Thymus (tissue), 11 donors: Measurements from ENCODE around the gene CACNA2D4. TPM values are rescaled to one million over a fixed set of nuclear protein-coding genes. Genes with fewer than 3 reads are reported as not detected.

ENCODE experiments used
- DNase-seq, 9 donors: peaks; one replicate each; pipeline ENCODE4 v3.0.0-alpha.2; 2013; ENCODE audit warnings: low spot score in 9 of 9, low read depth in 6 of 9, missing footprints in 1 of 9
- H3K27ac ChIP-seq, 2 donors: one replicate each; pipeline ENCODE4 v1.5.1; 2013; ENCODE audit warnings: control low read depth in 1 of 2, low read depth in 1 of 2, low read length in 1 of 2, mild to moderate bottlenecking in 1 of 2, moderate library complexity in 1 of 2
- H3K27me3 ChIP-seq, 2 donors: one replicate each; pipeline ENCODE4 v1.5.1; 2013; ENCODE audit warnings: low read length in 1 of 2; ENCODE audit not compliant: control insufficient read depth in 2 of 2, insufficient read depth in 1 of 2
- H3K36me3 ChIP-seq, 2 donors: one replicate each; pipeline ENCODE4 v1.5.1; 2013; ENCODE audit warnings: low read length in 1 of 2, mild to moderate bottlenecking in 1 of 2, moderate library complexity in 1 of 2; ENCODE audit not compliant: control insufficient read depth in 2 of 2, insufficient read depth in 2 of 2
- H3K4me1 ChIP-seq, 2 donors: one replicate each; pipeline ENCODE4 v1.5.1; 2013; ENCODE audit warnings: low read length in 2 of 2; ENCODE audit not compliant: control insufficient read depth in 2 of 2, insufficient read depth in 2 of 2
- H3K4me3 ChIP-seq, 2 donors: one replicate each; pipeline ENCODE4 v1.5.1; 2013; ENCODE audit warnings: low read length in 2 of 2, control low read depth in 1 of 2, mild to moderate bottlenecking in 1 of 2
- H3K9me3 ChIP-seq, 2 donors: one replicate each; pipeline ENCODE4 v1.5.1; 2013; ENCODE audit warnings: low read length in 1 of 2, mild to moderate bottlenecking in 1 of 2; ENCODE audit not compliant: control insufficient read depth in 2 of 2, insufficient read depth in 1 of 2
- WGBS: extraction: QIAGEN DNeasy Blood & Tissue Kit; methylation state at CpG from one replicate; pipeline ENCODE4 v1.1.7; 2013; 5-methylcytosine and 5-hydroxymethylcytosine counted together
- polyA plus RNA-seq: library from polyadenylated mRNA; stranded (reverse); fragments of 200-250 nt; gene quantifications from one replicate; pipeline ENCODE4 v1.2.3, GENCODE V29; 2013
- total RNA-seq: library from RNA; stranded (reverse); fragments of 120-200 nt; gene quantifications from one replicate; pipeline ENCODE4 v1.2.4, GENCODE V29; 2013
- donor health status: healthy.

CACNA2D4 gene
- total and polyA plus RNA-seq, 2 donors: 4.9 to 5.1 TPM

DNA sequence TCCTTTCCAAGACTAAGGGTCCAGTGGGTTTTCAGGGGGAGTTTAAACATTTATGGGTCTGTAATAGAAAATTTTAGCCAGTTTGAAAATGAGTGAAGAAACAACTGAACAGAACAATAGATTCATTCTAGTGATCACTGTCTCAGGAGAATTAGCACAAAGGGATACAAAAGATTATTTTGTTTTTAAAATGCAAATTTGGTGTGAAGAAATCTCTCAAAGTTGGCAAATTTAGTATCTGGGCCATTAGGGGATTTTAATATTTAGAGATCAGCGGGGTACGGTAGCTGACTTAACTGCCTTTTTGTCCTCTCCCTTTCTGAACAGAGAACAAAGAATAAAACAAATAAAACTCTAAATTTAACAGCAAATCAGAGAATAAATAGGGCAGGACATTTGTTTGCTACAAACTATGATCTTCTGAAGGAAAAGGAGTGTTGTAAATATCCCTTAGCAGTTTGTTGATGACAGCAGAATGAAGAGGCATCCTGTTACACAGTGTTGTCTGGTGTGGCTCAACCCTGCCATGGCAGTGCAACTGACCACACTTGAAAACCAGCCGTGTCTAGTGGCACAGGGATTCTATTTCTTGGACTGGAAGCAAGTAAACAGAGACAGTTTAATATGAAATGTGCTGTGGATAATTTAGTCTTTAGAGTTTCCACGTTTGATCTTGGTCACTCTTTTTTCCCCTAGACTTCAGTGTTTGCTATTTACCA is 144.4 kb downstream of the CACNA2D4 start:
- H3K36me3 ChIP-seq: peaks cover 13 to 25% of the 10 kb centered on the region in 2 donors
- DNase-seq: no peak
- H3K27ac ChIP-seq: no peak overlapping the region
- H3K27me3 ChIP-seq: no peaks in the 10 kb centered on the region
- no peaks in the 10 kb centered on the region for H3K4me1 ChIP-seq
- WGBS: 96% methylated on average over 4 of the region's 4 CpGs
- H3K4me3 ChIP-seq: no peak overlapping the region
- H3K9me3 ChIP-seq: no peaks in the 10 kb centered on the region

DNA sequence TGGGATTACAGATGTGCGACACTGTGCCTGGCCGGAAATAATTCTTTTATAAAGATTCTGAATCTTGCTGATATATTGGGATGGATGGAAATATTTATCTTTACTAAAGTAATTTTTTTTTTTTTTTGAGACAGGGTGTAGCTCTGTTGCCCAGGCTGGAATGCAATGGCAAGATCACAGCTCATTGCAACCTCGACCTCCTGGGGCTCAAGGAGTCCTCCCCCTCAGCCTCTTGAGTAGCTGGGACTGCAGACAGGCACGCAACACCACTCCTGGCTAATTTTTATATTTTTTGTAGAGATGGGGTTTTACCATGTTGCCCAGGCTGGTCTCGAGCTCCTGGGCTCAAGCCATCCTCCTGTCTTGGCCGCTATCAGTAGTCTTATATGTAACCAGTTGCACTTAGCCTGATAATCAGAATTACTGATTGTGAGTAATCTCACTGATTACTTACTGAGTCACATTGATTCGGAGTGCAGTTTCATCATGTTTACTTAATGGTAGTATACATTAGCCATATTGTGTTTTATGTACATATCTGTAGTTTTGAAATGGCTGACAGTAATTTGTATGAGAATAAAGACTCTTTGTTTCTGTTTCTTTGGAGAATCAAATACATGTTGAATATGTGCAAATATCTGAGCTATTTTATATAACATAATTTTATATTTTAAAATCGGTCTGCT is 148.5 kb downstream of the CACNA2D4 start:
- no peak for DNase-seq
- Histone ChIP-seq H3K9me3 (no peaks in the 10 kb centered on the region), H3K4me3 (no peak overlapping the region), H3K4me1 (no peaks in the 10 kb centered on the region), H3K27ac (no peak overlapping the region), H3K27me3 (no peaks in the 10 kb centered on the region), H3K36me3 (peaks cover 8 to 19% of the 10 kb centered on the region in 2 donors)
- WGBS: 98% methylated on average over 8 of the region's 8 CpGs

DNA sequence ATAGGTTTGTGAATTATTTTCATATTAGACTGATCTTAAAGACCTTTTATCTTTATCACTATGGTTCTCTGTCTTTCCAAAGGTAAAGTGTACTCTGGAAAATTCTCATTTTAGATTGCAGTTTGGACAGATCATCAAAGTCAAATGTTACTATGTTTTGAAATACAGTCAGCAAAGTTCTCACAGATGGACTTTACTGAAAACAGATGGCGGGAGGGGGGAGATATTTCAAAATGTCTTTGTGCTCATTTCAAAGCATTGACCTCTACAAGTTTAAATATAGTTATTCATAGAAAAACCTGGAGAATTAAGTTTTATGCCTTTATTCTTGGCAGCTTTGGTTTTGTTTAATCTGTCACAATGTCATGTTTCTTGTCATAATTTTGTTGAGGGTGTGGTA is 149.8 kb downstream of the CACNA2D4 start:
- no peak overlapping the region for H3K4me3 ChIP-seq
- H3K4me1 ChIP-seq: no peaks in the 10 kb centered on the region
- H3K36me3 ChIP-seq: peaks cover 8 to 13% of the 10 kb centered on the region in 2 donors
- no peaks in the 10 kb centered on the region for H3K9me3 ChIP-seq
- no peak for DNase-seq
- no peak overlapping the region for H3K27ac ChIP-seq
- whole genome bisulfite sequencing: 96% methylated on average over 1 of the region's 1 CpG
- H3K27me3 ChIP-seq: no peaks in the 10 kb centered on the region

DNA sequence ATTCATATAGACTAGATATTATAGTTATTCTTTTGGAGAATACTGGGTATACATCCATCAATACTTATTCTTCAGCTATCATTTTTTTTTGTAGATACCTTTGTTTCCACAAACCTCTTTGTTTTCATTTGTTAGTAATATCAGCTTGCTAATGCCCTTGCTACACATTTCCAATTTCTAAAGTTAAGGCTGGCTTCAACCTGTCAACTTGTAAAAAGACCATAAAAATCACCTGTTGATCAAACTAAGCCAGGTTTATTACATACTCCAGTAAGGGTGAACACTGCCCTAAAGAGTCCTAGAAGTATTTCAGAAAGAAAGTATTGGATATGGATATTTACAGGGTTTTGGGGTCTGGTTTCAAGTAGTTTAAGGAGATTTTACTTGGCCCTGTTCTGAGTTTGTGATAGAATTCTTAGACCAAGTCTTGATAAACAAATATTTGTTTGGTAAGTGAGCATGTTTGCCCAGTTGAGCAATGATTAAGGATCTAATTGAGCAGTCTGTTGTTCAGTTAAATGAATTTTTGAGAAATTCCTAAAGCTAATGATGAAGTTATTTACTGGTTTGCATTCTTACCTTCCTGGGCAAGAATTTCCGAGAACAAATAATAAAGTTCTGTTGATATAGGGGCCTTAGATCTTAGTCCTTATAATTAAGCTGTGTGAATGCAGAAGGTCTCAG is 150.9 kb downstream of the CACNA2D4 start:
- 98% methylated on average over 1 of the region's 1 CpG for WGBS
- Histone ChIP-seq H3K27me3 (no peaks in the 10 kb centered on the region), H3K9me3 (no peaks in the 10 kb centered on the region), H3K4me1 (no peaks in the 10 kb centered on the region), H3K27ac (no peak overlapping the region), H3K36me3 (peaks cover 3 to 4% of the 10 kb centered on the region in 2 donors), H3K4me3 (no peak overlapping the region)
- no peak for DNase-seq

DNA sequence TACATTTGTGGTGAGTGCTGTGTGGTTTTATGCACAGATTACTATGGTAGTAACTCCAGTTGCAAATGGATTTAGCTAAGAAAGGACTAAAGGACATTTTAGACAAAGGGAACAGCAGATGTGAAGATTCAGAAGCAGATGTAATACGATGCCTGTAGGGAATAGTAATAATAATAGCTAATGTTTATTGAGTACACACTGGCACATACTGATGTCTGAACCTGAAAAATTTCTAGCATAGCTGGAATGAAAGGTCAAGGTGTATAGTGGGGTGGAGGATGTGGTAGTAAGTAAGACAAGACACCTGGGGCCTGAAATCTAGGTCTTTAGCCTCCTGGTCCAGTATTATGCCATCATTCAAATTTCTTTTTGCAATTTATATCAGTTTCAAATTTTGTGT is 152.3 kb downstream of the CACNA2D4 start:
- peaks cover 3 to 6% of the 10 kb centered on the region in 2 donors for H3K36me3 ChIP-seq
- no peak overlapping the region for H3K4me3 ChIP-seq
- H3K27ac ChIP-seq: no peak overlapping the region
- WGBS: 97% methylated on average over 1 of the region's 1 CpG
- DNase-seq: no peak
- no peaks in the 10 kb centered on the region for H3K9me3 ChIP-seq
- no peaks in the 10 kb centered on the region for H3K27me3 ChIP-seq
- H3K4me1 ChIP-seq: no peaks in the 10 kb centered on the region

DNA sequence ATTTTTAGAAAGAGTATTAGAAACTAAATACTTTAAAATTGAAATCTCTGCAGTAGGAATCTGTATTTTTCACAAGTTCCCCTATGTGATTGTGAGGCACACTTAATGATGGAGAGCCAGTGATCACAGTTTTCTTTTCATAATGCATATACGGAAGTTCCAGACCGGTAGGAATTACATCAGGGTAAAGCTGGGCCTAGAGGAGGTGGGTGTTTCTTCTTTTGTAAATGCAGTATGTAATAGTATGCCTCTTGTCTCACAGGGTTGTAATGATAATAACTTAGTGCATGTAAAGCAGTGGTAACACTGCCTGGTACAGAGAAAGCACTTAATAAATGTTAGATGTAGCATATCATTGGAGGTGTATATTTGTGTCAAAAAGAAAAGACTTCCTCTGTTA is 155.3 kb downstream of the CACNA2D4 start:
- DNase-seq: no peak
- peaks cover 3 to 7% of the 10 kb centered on the region in 2 donors for H3K36me3 ChIP-seq
- H3K27me3 ChIP-seq: no peaks in the 10 kb centered on the region
- WGBS: 94% methylated on average over 2 of the region's 2 CpGs
- no peaks in the 10 kb centered on the region for H3K4me1 ChIP-seq
- no peak overlapping the region for H3K27ac ChIP-seq
- H3K4me3 ChIP-seq: no peak overlapping the region
- no peaks in the 10 kb centered on the region for H3K9me3 ChIP-seq

DNA sequence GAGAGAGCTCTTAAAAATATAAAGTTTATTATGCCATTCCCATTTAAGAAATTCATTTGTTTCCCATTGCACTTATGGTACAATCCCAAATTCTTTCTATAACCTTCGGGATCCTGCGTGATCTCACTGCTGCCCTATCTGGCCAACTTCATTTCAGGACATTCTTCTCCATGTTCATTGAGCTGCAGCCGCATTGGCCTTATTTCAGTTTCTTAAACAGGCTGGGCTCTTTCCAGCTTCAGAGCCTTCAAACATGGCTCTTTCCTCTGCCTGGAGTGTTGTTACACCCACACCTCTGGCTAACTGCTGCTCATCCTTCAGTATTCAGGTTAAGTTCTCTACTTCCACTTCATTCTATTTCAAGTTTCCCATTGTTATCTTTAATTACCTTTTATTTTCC is 156.6 kb downstream of the CACNA2D4 start:
- Histone ChIP-seq H3K4me3 (no peak overlapping the region), H3K4me1 (no peaks in the 10 kb centered on the region), H3K27me3 (no peaks in the 10 kb centered on the region), H3K36me3 (peaks cover 11 to 19% of the 10 kb centered on the region in 2 donors), H3K27ac (no peak overlapping the region), H3K9me3 (no peaks in the 10 kb centered on the region)
- DNase-seq: no peak
- WGBS: 96% methylated on average over 3 of the region's 3 CpGs

DNA sequence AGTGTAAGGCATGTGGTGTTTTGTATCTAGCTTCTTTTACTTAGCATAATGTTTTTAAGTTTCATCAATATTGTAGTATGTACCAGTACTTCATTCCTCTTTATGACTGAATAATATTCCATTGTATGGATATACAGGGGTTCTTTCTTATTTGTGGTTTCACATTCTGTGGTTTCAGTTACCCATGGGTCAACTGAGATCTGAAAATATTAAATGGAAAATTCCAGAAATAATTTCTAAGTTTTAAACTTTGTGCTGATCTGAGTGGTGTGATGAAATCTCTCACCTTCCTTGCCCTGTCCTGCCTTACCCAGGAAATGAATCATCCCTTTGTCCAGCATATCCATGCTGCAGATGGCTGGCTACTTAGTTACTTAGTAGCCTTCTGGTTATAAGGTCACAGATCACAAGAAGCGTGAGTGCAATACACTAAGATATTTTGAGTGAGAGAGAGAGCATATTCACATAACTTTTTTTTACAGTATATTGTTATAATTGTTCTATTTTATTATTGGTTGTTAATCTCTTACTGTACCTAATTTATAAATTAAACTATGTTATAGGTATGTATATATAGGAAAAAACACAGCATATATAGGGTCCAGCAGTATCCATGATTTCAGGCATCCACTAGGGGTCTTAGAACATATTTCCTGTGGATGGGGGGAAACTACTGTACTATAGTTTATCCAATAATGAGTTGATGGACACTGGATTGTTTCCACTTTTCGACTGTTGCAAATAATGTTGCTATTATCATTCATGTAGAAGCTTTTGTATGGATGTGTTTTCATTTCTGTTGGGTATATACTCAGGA is 157.7 kb downstream of the CACNA2D4 start:
- no peaks in the 10 kb centered on the region for H3K9me3 ChIP-seq

More for the DNA sequence above, 157.7 kb downstream of the CACNA2D4 start:
- Histone ChIP-seq H3K36me3 (peaks cover 11 to 20% of the 10 kb centered on the region in 2 donors), H3K27me3 (no peaks in the 10 kb centered on the region), H3K27ac (no peak overlapping the region), H3K4me1 (no peaks in the 10 kb centered on the region), H3K4me3 (no peak overlapping the region)
- DNase-seq: no peak
- 98% methylated on average over 2 of the region's 2 CpGs for WGBS
